Right lung (tissue), 10 donors: ENCODE results near the gene NOS1. TPM values are rescaled to one million over a fixed set of nuclear protein-coding genes. Genes with fewer than 3 reads are reported as not detected.
"Not testable (repeated sequence)": the region's sequence is repeated elsewhere in the genome, so short reads cannot be mapped to it uniquely, and the experiment has no call there.

Source experiments
- DNase-seq, 2 donors: peaks; one replicate each; pipeline ENCODE4 v3.0.0-alpha.2; 2013
- long read RNA-seq, 8 donors: transcript quantifications; one replicate each; lab custom pipeline, GENCODE V29; 2026
- polyA plus RNA-seq, 5 donors: library from polyadenylated mRNA; unstranded; fragments of 120-200 nt; gene quantifications; one replicate each; pipeline versions ENCODE4 v1.2.1 to v1.2.3, GENCODE V29; 2013; ENCODE audit warnings: inconsistent platforms in 1 of 5, low replicate concordance in 1 of 5; ENCODE audit not compliant: insufficient read length in 5 of 5, insufficient read depth in 1 of 5

NOS1 gene
- under 1 TPM; 0.12 to 0.46 (median 0.32) TPM for polyA plus RNA-seq
- long read RNA-seq, donor 1: 0 reads
- long read RNA-seq, donor 2: 0 reads
- long read RNA-seq, donor 3: 0 reads
- long read RNA-seq, donor 4: 0 reads
- long read RNA-seq, donor 5: 0 reads
- long read RNA-seq, donor 6: 0 reads
- long read RNA-seq, donor 7, partial matches to known transcripts: 0 of 1 reads
- long read RNA-seq, donor 7, other reads (novel, unspliced or antisense): 0 of 1 reads
- long read RNA-seq, donor 8: 0 reads

DNA sequence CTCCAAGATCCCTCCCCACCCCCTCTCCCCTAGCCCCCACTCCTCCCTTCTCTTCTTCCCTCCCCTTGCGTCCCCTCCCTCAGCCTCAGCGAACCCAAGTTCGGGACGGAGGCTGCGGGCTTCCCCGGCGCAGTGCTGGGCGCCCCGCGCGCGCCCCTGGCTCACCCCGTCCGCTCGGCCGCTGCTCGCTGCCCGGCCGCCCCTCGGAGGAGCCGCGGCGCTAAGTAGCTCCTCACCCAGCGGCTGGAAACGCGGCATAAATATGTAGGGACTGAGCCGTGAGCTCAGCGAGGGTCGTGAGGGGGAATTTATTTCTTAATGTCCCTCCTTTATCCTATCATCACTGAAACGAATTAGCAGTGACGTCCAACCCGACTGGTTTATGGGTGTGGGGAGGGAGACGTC lies at the start of gene NOS1:
TSS of gene NOS1 (minus strand) at position 280 of the 405 bp plus-strand sequence. CDS start 30,557 bp downstream, outside the sequence.
- no peak for DNase-seq

- DNase-seq: no peak
Measured at GRCh38 chr12:117409286-117409685, 47.9 kb upstream of the NOS1 start.

DNA sequence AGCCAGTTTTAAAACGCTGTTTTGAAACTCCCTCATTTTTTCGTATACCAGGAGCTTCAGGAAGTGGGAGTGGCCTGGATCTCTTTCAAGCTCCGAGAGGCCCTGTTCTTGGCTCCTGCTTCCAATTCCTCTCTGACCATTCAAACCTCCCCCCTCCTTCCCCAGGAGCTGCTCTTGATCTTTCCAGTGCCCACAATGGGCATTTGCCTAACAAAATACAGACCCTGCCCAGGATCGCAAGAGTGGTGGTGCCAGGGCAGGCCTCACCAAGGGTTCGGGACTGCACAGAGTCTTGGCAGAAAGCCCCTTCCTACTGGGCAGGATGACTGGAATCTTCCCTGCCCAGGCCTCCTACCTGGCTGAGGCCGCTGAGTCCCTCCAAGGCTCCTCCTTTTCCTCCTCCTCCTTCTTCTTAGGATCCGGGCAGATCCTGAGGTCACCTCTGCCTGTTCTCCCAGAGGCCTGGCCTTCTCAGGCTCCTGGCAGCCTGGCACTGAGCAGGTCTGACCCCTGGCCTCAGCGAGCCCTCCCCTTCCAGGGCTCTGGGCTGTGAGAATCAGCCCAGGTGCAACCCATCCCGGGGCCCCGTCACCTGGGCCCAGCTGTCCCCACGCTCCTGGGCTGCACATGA lies 46.9 kb upstream of the NOS1 start:
- DNase-seq: peak; percentile 79 to 85

- no peak for DNase-seq
Measured at GRCh38 chr12:117404940-117405339, 43.5 kb upstream of the NOS1 start.

DNA sequence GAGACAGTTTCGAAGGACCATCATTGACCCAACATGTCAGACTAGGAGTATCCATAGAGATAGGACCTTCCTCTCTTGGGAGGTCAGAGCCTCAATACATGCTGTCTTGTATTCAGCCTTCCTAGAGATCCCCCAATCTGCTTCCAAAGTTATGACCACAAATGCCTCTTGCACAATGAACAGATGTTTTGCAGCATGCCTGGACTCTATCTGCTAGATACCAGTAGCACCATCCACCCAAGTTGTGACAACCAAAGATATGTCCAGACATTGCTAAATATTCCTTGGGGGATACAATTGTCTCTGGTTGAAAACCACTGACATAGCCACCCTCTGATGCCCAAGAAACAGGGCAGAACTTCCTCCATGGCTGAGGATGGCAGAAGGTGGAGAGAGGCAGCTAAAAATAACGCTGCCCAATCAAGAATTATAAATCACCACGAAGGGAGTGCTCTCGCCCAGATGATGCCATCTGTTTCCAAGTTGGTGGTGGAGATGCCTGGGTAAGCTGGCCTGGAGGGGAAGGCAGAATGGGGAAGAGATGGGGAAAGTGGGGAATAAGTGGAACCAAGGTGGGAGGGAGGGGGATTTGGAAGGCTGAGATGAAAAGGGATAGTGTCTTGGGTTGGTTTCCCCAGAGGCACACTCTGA lies 42.9 kb upstream of the NOS1 start:
- DNase-seq: no peak

GRCh38 chr12:117403586-117404139 lies 42.2 kb upstream of the NOS1 start:
- DNase-seq: no peak

GRCh38 chr12:117402363-117402762 lies 40.9 kb upstream of the NOS1 start:
- DNase-seq: no peak

DNA sequence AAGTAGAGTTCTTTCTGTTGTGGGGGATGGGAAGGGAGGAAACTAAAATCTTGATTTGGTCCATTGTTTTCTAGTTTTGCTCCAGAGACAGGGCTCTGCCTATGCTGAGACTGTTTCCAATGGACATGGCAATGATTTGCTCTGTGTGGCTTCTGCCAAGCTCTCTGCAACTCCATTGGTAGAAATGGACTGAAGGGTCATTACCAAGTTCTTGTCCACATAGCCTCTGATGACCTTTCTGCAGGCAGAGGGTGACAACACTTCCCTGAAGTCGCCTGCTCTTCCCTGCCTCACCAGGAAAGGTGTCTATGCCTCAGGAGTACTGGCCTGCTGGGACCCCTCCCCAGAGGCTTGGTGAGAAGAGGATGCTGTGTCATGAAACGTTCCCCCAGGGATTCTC lies 39.5 kb upstream of the NOS1 start:
- DNase-seq: no peak

DNA sequence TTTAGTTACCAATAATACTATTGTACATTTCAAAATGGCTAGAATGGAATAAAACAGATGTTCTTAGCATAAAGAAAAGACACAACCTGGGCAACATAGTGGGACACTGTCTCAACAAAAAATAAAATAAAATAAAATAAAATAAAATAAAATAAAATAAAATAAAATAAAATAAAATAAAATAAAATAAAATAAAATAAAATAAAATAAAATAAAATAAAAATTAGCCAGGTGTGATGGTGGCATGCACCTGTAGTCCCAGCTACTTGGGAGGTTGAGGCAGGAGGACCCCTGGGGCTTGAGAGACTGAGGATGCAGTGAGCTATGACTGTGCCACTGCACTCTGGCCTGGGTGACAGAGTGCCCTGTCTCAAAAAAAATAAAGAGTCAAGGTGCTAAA lies 37.1 kb upstream of the NOS1 start:
- not testable (repeated sequence) for DNase-seq

DNA sequence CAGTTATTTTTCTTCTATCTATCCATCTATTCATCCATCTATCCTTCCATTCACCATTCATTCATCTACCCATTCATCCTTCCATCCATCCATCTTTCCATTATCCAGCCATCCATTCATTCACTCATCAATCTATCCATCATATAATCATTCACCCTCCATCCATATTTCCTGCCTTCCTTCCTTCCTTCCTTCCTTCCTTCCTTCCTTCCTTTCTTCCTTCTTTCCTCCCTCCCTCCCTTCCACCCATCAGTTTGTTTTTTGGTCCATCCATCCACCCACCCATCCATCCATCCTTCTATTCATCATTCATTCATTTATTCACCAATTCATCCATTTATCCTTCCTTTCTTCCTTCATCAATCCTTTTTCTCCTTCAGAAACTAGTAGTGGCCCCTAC lies 34.3 kb upstream of the NOS1 start:
- no peak for DNase-seq

GRCh38 chr12:117394491-117394890 lies 33.1 kb upstream of the NOS1 start:
- DNase-seq: no peak

DNA sequence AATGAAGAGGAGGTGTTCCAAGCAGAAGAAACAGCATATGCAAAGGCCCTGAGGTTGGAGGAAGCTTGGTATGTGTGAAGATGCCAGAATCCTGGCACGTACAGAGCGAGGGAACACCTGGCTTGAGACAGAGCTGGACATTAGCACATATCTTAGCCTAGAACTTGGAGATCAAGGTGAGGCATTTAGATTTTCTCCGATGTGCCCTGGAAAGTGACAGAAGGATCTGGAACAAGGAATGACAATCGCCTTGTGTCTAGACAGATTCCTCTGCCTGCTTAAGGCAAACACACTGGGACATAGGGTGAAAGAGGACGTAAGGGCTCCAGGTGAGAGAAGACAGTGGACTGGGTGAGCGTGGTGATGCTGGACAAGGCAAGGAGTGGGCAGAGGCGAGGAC lies 32.2 kb upstream of the NOS1 start:
- no peak for DNase-seq

DNA sequence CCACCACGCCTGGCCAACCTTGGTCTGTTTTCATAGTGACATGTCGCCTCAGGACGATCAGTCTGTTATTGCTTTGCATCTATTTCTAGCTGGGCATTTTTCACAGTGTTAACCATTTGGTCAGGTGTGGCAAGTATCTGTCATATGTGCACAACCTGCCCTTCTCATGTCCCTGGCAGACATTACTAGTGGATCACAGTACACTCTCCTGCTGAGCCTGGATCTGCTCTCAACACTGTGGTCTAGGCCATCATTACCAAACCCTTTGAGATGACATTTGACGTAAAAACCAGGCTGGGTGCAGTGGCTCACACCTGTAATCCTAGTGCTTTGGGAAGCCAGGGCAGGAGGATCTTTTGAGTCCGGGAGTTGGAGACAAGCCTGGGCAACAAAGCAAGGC lies 29.4 kb upstream of the NOS1 start:
- no peak for DNase-seq

DNA sequence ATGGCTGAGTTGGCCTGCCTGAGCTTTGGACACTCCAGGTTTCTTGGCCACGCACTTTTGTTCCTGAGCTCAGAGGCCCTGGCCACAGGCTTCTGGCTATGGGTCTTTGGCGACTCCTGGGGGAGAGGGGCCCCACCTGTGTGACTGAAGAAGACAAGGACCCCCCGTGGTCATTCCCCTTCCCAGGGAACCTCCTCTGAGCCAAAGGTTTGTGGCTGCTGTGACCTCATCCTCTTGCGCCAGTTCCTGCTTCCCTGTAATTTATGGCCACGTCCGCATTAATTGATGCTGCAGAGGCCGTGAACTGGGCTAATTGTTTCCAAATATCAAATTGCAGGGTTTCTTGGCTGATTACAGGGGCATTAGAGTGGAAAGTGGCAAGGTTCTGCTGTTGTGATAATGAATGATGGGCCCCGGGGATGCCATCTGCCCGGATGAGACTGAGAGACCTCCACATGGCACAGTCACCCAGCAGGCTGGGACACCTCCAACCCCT lies 27.6 kb upstream of the NOS1 start:
- DNase-seq: no peak

DNA sequence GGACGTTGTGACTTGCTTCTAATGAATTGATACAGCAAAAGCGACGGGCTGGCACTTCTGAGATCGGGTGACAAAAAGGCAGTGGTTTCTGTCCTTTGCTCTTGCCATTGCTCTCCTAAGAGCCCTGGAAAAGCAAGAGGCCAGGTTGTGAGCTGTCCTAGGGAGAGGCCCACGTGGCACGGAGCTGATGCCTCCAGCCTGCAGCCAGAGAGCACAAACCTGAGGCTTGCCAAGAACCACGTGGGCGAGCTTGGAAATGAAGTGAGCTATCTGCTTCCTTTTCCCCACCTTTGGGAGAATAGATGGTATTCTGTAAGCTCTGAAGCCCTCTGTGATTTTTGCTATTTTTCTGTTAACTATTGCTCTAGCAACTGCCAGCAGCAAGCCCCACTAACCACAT lies 26.4 kb upstream of the NOS1 start:
- DNase-seq: no peak

DNA sequence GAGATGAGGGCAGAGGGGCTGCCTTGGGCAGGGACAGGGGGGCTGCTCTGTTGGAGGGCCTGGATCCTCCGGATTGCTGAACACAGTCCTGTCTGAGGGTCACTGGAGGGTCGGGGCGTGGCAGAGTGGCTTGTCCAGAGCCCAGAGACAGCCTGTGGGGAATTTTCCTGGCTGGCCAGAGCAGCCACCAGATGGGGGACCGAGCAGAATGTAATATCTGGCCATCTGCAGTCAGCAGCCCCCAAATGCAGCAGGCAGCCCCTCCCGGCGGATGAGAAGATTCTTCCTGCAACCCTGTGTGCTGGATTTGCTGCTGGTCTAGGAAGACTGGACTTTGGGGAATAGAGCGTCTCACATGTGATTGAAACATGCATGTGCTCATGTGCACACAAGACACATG lies 23.3 kb upstream of the NOS1 start:
- no peak for DNase-seq

- no peak for DNase-seq
Measured at GRCh38 chr12:117380083-117380482, 18.7 kb upstream of the NOS1 start.

DNA sequence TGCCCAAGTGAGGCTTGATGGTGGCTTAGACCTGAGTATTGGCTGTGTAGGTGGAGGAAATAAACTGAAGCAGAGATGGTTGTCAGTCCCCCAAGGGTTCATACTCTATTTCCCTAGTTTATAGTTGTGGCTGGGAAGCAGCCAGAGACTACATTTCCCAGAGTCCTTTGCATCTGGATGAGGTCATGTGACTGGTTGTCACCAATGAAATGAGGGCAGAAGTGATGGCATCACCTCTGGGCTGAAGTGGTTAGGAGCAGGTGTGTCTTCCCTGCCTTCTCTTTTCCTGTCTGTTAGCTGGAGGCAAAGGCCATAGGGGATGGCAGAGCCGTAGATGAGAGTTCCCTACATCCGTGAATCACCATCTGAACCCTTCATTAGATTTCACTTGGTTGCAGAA lies 16.3 kb upstream of the NOS1 start:
- DNase-seq: no peak

DNA sequence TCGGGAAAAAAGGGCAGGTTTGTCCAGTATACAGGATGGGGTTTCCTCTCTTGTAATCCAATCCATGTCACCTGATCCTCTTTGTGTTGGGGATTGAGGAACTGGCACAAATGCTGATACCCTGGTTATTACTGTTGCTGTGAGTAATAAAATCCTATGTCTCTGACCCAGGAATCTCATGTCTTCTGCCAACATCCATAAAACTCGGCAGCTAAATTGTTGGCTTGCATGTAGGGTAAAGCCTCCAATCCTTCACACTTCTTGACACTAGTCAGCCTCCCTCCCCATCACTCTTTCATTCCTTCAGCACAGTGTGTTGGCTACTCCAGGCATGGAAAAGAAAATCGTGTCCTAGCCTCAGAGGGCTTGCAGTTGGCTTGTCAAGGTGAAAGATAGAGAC lies 9.2 kb upstream of the NOS1 start:
- no peak for DNase-seq

DNA sequence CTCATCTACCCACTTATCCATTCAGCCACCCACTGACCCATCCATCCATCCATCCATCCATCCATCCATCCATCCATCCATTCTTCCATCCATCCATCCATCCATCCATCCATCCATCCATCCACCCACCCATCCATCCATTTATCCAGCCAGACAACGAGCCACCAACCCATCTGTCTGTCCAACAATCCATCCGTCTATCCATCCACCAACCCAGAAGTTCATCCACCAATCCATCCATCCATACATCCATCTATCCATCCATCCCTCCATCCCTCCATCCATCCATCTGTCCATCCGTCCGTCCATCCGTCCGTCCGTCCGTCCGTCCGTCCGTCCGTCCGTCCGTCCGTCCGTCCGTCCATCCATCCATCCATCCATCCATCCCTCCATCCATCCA lies 8.6 kb upstream of the NOS1 start:
- DNase-seq: not testable (repeated sequence)

DNA sequence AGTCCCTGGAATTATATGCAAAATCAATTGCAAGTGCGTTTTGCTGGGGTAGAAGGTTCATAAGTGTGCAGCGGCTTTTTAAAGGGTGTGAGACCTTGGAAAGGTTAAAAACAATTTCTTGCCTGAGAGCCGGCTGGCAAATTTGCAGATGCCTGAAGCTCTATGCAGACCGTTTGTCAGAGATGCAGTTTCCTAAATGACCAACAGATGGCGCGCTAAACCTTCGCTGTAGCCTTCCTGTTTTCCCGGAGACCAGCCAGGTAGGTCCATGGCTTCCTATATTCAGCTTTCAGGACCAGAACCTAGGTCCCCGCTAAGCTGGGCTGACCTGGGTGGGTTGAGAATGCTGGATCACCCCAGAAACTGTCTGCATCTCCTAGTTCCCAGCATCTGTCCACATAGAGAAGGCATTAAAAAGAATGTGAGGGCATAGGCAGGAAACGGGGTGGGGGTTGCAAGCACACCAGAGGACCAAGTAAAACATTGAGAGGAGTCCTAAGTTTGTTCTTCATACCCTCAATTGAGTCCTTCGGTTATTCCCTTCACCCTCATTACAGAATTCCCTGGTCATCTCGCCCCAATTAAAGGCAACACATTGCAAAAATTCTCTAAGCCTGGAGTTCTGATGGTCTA lies 5.7 kb upstream of the NOS1 start:
- peak; percentile 50 to 77 for DNase-seq

DNA sequence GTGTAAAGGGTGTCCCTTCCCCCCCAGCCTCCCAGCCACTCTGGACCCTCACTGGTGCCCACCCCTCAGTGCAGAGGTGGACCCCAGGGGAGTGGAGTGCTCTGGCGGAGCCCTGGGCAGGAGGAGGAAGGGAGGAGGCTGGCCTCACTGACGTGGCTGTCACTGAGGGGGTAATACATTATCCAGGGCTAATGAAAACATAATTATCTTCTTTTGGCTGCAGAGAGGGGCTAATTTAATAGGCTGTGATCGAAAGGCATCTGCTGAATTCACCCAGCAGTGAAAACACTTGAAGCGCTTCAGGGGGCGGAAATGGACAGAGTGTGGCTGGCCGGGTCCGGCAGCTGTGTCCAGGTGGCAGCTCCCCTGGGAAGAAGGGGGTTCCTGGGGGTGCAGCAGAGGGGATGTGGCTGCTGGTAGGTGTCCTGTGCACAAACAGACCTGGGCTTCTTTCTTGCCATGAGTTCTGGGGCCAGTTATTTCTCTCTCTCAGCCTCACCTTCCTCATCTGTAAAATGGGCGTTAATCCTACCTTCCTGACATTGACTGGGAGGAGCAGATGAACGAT lies 3.7 kb upstream of the NOS1 start:
- DNase-seq: no peak
